NOMO-1 (cell line): ENCODE results near the gene TMEM167A.
"Not testable (repeated sequence)": the region's sequence is repeated elsewhere in the genome, so short reads cannot be mapped to it uniquely, and the experiment has no call there.

Source experiments
- DNase-seq, 2 experiments: peaks; one replicate each; lab custom pipeline; 2025; ENCODE audit not compliant: unreplicated experiment in 2 of 2; lab: John Stamatoyannopoulos, UW

The TMEM167A gene

DNA sequence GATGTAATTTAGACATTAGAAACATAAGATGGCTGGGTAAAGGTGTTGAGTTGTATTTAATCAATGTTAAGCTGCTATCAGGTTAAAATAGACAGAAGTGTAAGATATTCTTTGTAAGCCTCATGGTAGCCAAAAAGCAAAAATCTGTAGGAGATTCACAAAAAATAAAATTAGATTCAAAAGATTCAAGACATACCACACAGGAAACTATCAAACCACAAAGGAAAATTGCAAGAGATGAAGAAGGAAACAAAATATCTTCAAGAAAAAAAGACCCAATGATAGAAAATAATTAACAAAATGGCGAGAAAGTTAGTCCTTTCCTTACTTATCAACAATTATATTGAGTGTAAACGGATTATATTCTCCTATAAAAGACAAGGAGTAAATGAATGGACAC is 15.4 kb upstream of the TMEM167A start:
- no peak for DNase-seq

DNA sequence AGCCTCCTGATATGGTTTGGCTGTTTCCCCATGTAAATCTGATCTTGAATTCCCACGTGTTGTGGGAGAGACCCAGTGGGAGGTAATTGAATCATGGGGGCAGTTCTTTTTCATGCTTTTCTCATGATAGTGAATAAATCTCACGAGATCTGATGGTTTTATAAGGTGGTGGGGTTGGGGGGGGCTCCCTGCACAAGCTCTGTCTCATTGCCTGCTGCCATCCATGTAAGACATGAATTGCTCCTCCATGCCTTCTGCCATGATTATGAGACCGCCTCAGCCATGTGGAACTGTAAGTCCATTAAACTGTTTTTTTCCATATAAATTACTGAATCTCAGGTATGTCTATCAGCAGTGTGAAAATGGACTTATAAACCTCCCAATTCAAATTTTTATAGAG is 13.0 kb upstream of the TMEM167A start:
- no peak for DNase-seq

- DNase-seq, result no peak
These were observed 7.9 kb upstream of the TMEM167A start for GRCh38 chr5:83085106-83085505.

- DNase-seq, result no peak
These were observed 7.1 kb upstream of the TMEM167A start for GRCh38 chr5:83084336-83084735.

- DNase-seq, result no peak
These were observed 5.6 kb upstream of the TMEM167A start for GRCh38 chr5:83082750-83083149.

DNA sequence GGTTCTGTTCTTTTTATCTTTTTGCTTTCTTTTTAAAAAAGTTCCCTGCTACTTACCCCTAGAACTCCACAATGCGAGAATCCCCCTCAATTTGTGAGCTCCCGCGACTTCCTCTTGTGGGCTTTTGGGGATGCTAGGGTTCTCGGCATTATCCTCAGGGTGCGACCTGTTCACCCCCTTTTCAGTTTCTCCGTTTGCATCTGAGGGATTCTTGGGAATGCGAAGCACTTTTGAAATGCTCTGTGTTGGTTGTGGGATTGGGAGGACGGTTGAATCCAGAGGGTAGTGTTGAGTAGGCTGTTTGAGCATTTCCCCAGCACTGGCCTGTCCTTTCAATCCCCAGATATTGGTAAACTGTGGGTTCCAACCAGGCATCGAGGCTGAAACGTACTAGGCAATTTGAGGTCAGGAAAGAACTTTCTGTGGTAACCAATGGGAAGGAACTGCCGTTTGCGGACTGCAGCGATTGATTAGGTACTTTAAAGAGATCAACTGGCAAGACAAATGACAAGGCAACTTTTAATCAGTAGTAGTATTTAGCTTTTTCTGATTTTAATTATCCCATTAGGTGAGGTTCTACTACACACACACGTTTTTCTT is 568 bp upstream of the TMEM167A start:
- DNase-seq, result peak; percentile 61 to 75

DNA sequence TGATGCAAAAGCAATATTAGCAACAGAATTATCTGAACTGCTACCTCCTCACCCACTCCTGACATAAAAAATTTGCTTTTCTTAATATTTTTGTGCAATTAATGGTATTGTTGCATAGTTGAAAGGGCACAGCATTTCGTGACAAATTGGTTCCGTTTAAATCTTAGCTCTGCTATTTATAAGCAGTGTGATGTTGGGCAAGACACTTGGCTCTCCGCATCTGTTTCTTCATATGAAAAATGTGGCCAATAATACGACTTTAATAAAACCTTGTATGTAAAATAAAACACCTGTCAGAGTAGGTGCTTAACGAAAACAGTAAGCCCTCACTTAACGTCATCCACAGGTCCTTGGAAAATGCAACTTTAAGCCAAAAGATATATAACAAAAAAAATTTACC is 4.2 kb downstream of the TMEM167A start:
- peak; percentile 42 to 77 for DNase-seq

DNA sequence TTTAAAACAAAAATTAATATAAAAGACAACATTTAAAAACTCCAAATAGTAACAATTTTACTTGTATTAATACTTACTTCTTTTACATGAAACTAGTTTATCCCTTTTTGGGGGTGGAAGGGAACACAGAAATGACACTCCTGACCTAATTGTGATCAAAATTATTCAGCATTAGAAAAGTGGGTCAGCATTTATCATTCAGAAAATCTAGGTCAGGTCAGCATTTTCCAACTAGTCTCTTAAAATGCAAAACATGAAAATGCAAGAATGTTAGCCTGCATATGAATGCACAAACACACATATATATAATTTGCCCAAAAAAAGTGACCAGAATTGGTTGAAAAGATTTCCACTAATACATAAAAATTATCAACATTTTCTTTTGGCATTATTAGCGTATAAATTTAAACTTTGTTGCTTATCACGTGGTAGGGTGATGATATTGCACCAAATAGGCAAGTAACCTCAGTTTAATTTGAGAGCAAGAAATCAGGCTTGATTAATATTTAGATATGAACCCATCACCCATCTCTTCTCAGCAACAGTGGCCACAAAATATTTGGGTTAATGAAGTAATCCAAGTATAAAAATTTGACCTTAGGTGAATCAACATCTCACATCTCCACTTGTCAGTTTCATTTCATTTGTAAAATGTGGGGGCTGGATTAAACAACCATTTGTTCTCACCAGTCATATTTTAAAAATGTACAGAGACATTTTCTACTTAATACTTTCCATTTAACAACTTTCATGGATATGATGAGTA is 5.7 kb downstream of the TMEM167A start:
- no peak for DNase-seq

DNA sequence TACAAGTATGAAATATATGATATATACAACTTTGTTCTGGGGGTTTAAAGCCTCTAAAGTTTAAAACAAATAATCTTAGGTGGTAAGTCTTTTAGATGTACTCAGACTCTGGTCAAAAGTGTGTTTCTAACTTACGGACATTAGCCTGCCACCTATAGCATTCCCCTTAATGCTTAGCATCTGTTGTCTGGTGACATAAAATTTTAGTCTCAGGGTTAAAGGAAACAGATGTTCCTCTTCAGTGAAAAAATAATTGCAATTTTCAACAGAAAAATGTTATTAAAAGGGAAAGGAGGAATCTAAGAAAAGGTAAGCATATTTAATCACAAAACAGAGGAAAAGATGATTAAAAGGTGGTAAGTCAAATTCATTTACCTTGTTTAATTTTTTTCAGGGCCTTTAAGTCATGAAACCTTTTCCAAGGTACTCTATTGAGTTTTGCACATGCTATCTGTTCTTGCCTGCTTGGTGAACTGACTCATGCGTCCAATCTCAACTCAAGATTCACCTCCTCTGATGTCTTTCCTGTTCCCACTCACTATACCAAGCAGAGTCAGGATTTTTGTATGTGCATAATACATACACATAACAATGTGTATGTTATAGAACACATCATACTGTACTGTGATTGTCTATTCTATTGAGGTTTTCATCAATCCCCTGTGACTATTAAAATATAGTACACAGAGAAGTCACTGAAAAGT is 7.9 kb downstream of the TMEM167A start:
- DNase-seq, result no peak

DNA sequence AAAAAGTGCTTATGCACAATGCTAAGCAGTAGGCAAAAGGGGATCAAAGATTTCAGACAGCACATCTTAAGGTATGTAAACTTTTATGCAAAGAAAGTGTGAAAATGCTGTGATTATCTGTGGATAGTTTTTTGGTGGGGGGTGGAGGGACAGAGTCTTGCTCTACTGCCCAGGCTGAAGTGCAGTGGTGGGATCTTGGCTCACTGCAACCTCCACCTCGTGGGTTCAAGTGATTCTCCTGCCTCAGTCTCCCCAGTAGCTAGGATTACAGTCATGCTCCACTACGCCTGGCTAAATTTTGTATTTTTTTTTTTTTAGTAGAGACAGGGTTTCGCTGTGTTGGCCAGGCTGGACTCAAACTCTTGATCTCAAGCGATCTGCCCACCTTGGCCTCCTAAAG is 9.8 kb downstream of the TMEM167A start:
- DNase-seq, result not testable (repeated sequence)

GRCh38 chr5:83066548-83067110 is 10.6 kb downstream of the TMEM167A start:
- DNase-seq, result no peak

GRCh38 chr5:83059341-83059740 is 17.9 kb downstream of the TMEM167A start:
- no peak for DNase-seq

DNA sequence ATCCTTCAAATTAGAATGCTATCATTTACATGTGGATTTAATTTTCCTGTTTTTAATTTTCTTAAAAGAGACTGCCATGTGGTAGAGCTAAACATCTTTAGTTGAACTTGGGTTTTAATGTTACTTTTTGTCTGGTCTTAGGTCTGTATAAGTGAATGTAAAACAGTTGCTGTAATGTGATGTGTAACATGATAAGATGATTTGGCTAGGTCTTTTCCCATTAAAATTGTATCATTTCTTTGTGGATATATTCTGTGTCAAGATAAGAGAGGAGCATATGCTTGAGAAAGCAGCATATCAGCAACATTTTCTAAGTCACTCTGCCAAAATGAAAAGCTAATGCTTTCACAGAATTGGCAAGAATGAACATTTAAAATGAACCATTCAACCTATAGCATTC is 18.5 kb downstream of the TMEM167A start:
- no peak for DNase-seq

GRCh38 chr5:83055166-83055565 is 22.0 kb downstream of the TMEM167A start:
- DNase-seq, result no peak

DNA sequence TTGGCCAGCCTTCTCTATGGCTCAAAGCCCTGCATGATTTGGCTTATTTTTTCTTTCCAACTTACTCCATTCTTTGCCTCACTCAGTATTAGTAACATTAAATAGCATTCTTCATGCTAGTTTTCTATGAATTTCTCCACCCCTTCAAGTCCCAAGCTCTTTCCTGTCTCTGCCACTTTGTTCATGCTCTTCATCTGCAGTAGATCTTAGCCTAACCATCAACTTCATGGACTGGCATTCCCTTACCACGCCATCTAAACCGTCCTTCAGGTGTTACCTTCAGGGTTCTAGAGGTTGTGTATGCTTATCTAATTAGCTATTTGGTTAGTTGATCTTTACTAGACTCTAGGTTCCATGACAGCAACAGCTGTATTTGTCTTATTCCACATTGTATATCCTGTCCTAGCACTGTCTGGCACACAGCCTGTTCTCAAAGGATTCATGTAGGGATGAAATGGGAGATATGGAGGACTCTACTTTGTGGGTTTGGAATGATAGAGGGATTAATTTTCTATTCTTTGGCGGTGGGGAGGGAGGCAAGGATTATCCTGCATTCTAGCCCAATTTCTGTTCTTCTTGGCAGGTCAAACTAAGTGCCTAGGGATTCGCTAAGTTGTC is 26.4 kb downstream of the TMEM167A start:
- no peak for DNase-seq

- no peak for DNase-seq
These were observed 27.8 kb downstream of the TMEM167A start for GRCh38 chr5:83049370-83049885.

- no peak for DNase-seq
These were observed 28.4 kb downstream of the TMEM167A start for GRCh38 chr5:83048811-83049210.

- no peak for DNase-seq
These were observed 28.9 kb downstream of the TMEM167A start for GRCh38 chr5:83048277-83048676.

DNA sequence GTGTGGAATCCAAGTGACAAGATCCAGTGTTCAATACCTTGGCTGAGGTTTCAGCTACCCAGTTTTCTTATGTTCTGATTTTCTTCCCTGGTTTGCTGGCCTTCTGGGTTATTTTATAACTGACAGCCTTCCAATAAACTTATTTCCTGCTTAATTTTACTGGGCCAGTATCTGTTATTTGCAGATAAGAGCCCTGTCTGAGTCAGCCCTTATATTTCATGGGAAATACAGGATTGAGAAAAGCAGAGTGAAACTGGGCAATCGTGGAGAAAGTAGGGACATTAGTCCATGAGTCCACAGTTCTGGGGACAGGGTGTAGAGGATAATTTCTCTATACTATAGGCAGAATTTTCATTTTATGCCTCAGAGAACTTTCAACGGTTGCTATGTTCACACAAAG is 32.3 kb downstream of the TMEM167A start:
- no peak for DNase-seq

DNA sequence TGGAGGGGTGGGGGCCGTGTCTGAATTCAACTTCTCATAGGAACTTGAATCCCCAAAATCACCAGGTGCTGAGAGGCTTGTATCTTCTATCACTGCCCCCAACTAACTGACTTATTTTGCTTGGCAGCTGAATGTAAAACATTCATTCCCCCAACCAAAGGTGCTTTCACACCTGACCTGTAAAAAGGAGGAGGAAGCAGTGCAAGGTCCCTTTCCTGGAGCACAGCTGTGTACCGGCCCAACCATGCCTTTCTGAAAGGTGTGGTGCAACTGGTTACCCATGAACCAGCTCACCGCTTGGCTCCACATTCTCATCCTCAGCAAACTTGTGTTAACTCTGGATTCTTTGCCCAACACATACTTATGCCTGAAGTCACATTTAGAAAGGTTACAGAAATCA is 34.7 kb downstream of the TMEM167A start:
- no peak for DNase-seq

DNA sequence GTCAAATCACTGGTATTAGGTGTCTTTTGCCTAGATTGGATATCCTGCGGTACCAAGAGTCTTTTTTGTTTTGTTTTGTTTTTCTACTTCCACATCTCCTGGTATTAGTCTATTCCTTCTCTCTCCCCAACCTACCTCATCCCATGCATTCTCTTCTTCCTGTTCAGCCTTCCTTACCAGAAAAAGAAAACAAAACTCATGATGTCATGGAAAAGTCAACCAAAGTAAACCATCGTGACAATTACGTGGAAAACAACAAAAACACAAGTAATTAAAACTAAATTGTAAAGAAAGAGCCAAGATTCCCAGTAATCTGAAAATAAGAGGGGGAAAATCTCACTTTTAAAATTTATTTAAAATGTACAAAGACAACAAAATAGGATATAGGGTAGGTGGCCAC is 38.3 kb downstream of the TMEM167A start:
- DNase-seq, result no peak
